Hepatocyte (in vitro differentiated cells): ENCODE measurements around the gene SMAD7. TPM values are rescaled to one million over a fixed set of nuclear protein-coding genes. Genes with fewer than 3 reads are reported as not detected.

Source experiments
- DNase-seq: peaks from one replicate; pipeline ENCODE4 v3.0.0-alpha.2; 2016; ENCODE audit warnings: low spot score
- H2AFZ ChIP-seq: fragments of 200-600 bp; sonication (generic); 2 replicates; pipeline ENCODE4 v1.6.0; 2016; ENCODE audit warnings: antibody characterized with exemption, mild to moderate bottlenecking
- H3K27ac ChIP-seq: fragments of 200-600 bp; sonication (generic); 2 replicates; pipeline ENCODE4 v1.5.1; 2016; ENCODE audit warnings: mild to moderate bottlenecking
- H3K27me3 ChIP-seq: fragments of 200-600 bp; sonication (generic); 2 replicates; pipeline ENCODE4 v1.6.1; 2016
- H3K36me3 ChIP-seq: fragments of 200-600 bp; sonication (generic); replicated peaks from 2 replicates; pipeline ENCODE4 v1.5.1; 2016; ENCODE audit warnings: low read depth; ENCODE audit not compliant: insufficient read depth
- H3K4me1 ChIP-seq: fragments of 200-600 bp; sonication (generic); 2 replicates; pipeline ENCODE4 v1.5.1; 2016; ENCODE audit warnings: mild to moderate bottlenecking, moderate library complexity; ENCODE audit not compliant: insufficient read depth
- H3K4me2 ChIP-seq: fragments of 200-600 bp; sonication (generic); 2 replicates; pipeline ENCODE4 v1.6.0; 2016
- H3K4me3 ChIP-seq: fragments of 200-600 bp; sonication (generic); 2 replicates; pipeline ENCODE4 v1.5.1; 2016; ENCODE audit warnings: mild to moderate bottlenecking
- H3K79me2 ChIP-seq: fragments of 200-600 bp; sonication (generic); 2 replicates; pipeline ENCODE4 v1.6.0; 2017; ENCODE audit warnings: mild to moderate bottlenecking
- H3K9me2 ChIP-seq: fragments of 200-600 bp; sonication (generic); replicated peaks from 2 replicates; pipeline ENCODE4 v1.6.0; 2017; ENCODE audit warnings: mild to moderate bottlenecking; ENCODE audit not compliant: insufficient read depth
- H3K9me3 ChIP-seq: fragments of 200-600 bp; sonication (generic); 2 replicates; pipeline ENCODE4 v1.5.1; 2016; ENCODE audit warnings: low read depth, mild to moderate bottlenecking
- H4K20me1 ChIP-seq: fragments of 200-600 bp; sonication (generic); 2 replicates; pipeline ENCODE4 v1.6.0; 2016; ENCODE audit warnings: mild to moderate bottlenecking; ENCODE audit not compliant: insufficient read depth, poor library complexity, severe bottlenecking
- CTCF ChIP-seq: fragments of 200-600 bp; sonication (generic); IDR thresholded peaks from 2 replicates; pipeline ENCODE4 v1.5.1; 2016; ENCODE audit warnings: antibody characterized with exemption, mild to moderate bottlenecking; ENCODE audit not compliant: poor library complexity
- EZH2 ChIP-seq: fragments of 200-600 bp; sonication (generic); IDR thresholded peaks from 2 replicates; pipeline ENCODE4 v1.6.1; 2016; ENCODE audit warnings: antibody characterized with exemption, mild to moderate bottlenecking, borderline replicate concordance
- EZH2phosphoT487 ChIP-seq: fragments of 200-600 bp; sonication (generic); IDR thresholded peaks from one replicate; pipeline ENCODE4 v1.6.1; 2018; ENCODE audit warnings: antibody characterized with exemption, mild to moderate bottlenecking, low read depth, moderate library complexity; ENCODE audit not compliant: unreplicated experiment, severe bottlenecking
- WGBS: methylation state at CpG from one replicate; pipeline ENCODE4 v1.1.6; 2016; ENCODE audit warnings: low lambda C conversion rate; ENCODE audit errors: missing lambda C conversion rate; 5-methylcytosine and 5-hydroxymethylcytosine counted together
- polyA plus RNA-seq: library from polyadenylated mRNA; unstranded; fragments of >200 nt; fragmentation: Nextera tagmentation; extraction: Ambion mirVana; gene quantifications from 2 replicates; pipeline ENCODE4 v1.2.1, GENCODE V29; 2016
- total RNA-seq: library from RNA; depleted of rRNA; stranded (reverse); fragments of >200 nt; gene quantifications from 2 replicates; pipeline ENCODE4 v1.2.3, GENCODE V29; 2014

SMAD7 gene
- total and polyA plus RNA-seq, 2 experiments from 2014 or later, result 65.4 to 71.1 TPM

GRCh38 chr18:48934723-48935432 is 15.9 kb downstream of the SMAD7 start:
- Histone ChIP-seq H3K4me3 (no peak overlapping the region), H4K20me1 (peaks cover 96% of the 10 kb centered on the region), H3K79me2 (peaks cover 97% of the 10 kb centered on the region), H3K27ac (peak overlapping the region; percentile 94), H2AFZ (no peak overlapping the region), H3K4me1 (peaks cover 94% of the 10 kb centered on the region), H3K27me3 (no peaks in the 10 kb centered on the region), H3K9me3 (no peaks in the 10 kb centered on the region), H3K36me3 (no peaks in the 10 kb centered on the region), H3K4me2 (peak overlapping the region; percentile 72), H3K9me2 (no peaks in the 10 kb centered on the region)
- no peak for DNase-seq
- 55% methylated on average over 14 of the region's 14 CpGs for WGBS
- TF ChIP-seq EZH2phosphoT487 (no peak), CTCF (no peak), EZH2 (no peak)

GRCh38 chr18:48934415-48934722 is 16.4 kb downstream of the SMAD7 start:
- no peak for TF ChIP-seq EZH2phosphoT487
- no peak for TF ChIP-seq CTCF
- TF ChIP-seq EZH2, result no peak
- DNase-seq, result no peak
- Histone ChIP-seq H3K4me2 (peak overlapping the region; percentile 72), H4K20me1 (peaks cover 91% of the 10 kb centered on the region), H3K9me2 (no peaks in the 10 kb centered on the region), H2AFZ (no peak overlapping the region), H3K79me2 (peaks cover 96% of the 10 kb centered on the region), H3K36me3 (no peaks in the 10 kb centered on the region), H3K4me3 (no peak overlapping the region), H3K27me3 (no peaks in the 10 kb centered on the region), H3K4me1 (peaks cover 93% of the 10 kb centered on the region), H3K27ac (peak overlapping the region; percentile 94), H3K9me3 (no peaks in the 10 kb centered on the region)
- WGBS, result 72% methylated on average over 3 of the region's 3 CpGs

- no peaks in the 10 kb centered on the region for H3K36me3 ChIP-seq
- H4K20me1 ChIP-seq, result peaks cover 88% of the 10 kb centered on the region
- WGBS, result 80% methylated on average over 23 of the region's 23 CpGs
- DNase-seq, result no peak
- H2AFZ ChIP-seq, result no peak overlapping the region
- no peaks in the 10 kb centered on the region for H3K9me3 ChIP-seq
- H3K4me2 ChIP-seq, result peak overlapping the region; percentile 72
- H3K4me3 ChIP-seq, result no peak overlapping the region
- H3K4me1 ChIP-seq, result peaks cover 93% of the 10 kb centered on the region
- no peaks in the 10 kb centered on the region for H3K27me3 ChIP-seq
- peaks cover 95% of the 10 kb centered on the region for H3K79me2 ChIP-seq
- H3K9me2 ChIP-seq, result no peaks in the 10 kb centered on the region
- H3K27ac ChIP-seq, result peak overlapping the region; percentile 94
- TF ChIP-seq CTCF, result no peak
- no peak for TF ChIP-seq EZH2phosphoT487
- no peak for TF ChIP-seq EZH2
Measured at GRCh38 chr18:48933578-48934414, 17.0 kb downstream of the SMAD7 start.
